IMR-90 (cell line): Measurements from ENCODE around the gene B3GALT4. TPM values are rescaled to one million over a fixed set of nuclear protein-coding genes. Genes with fewer than 3 reads are reported as not detected.

ENCODE experiments used
- ATAC-seq: fragments of 200-7000 bp; cut with Tn5 transposase; 2 replicates; pipeline ENCODE4 v1.9.1; 2020; ENCODE audit warnings: low read depth, mild to moderate bottlenecking, moderate library complexity
- BruUV-seq: library from RNA; stranded (reverse); fragments of 400-500 nt; replicated peaks from 2 replicates; lab custom pipeline; 2021; lab: Mats Ljungman, UMichigan
- CTCF ChIA-PET: fragments of 300-600 bp; formaldehyde crosslinking; extraction: SDS; loops from one replicate; lab custom pipeline; 2021; ENCODE audit warnings: antibody characterized with exemption; lab: Yijun Ruan, JAX
- POLR2A ChIA-PET: fragments of 300-600 bp; sonication (Branson Sonifier 250); formaldehyde crosslinking; loops from one replicate; lab custom pipeline; 2022; ENCODE audit warnings: antibody characterized with exemption; ENCODE audit not compliant: unreplicated experiment; lab: Charles Lee
- DNase-seq: peaks from one replicate; pipeline ENCODE4 v3.0.0; 2013
- H2AFZ ChIP-seq: replicated peaks from 2 replicates; pipeline ENCODE3; 2013; ENCODE audit warnings: low read length, mild to moderate bottlenecking; ENCODE audit not compliant: poor library complexity
- H2AK5ac ChIP-seq: 2 replicates; pipeline ENCODE4 v1.6.1; 2013; ENCODE audit warnings: low read depth, low read length, inconsistent platforms
- H2AK9ac ChIP-seq: replicated peaks from 2 replicates; pipeline ENCODE3; 2013; ENCODE audit warnings: mild to moderate bottlenecking, low read depth, low read length, moderate library complexity; ENCODE audit not compliant: poor library complexity
- H2BK120ac ChIP-seq: 2 replicates; pipeline ENCODE4 v1.6.1; 2013; ENCODE audit warnings: low read depth, low read length, inconsistent platforms
- H2BK15ac ChIP-seq: 3 replicates; pipeline ENCODE4 v1.6.1; 2013; ENCODE audit warnings: low read depth, low read length, inconsistent platforms
- H2BK20ac ChIP-seq: 2 replicates; pipeline ENCODE4 v1.6.1; 2013; ENCODE audit warnings: low read depth, mild to moderate bottlenecking, inconsistent platforms, low read length, moderate library complexity
- H2BK5ac ChIP-seq: 2 replicates; pipeline ENCODE4 v1.6.1; 2013; ENCODE audit warnings: mild to moderate bottlenecking, low read depth, low read length, inconsistent platforms; ENCODE audit not compliant: poor library complexity, severe bottlenecking
- H3K14ac ChIP-seq: replicated peaks from 2 replicates; pipeline ENCODE4 v1.6.1; 2013; ENCODE audit warnings: low read depth, low read length, inconsistent platforms
- H3K18ac ChIP-seq: 2 replicates; pipeline ENCODE4 v1.6.1; 2013; ENCODE audit warnings: low read depth, low read length, control low read depth
- H3K23ac ChIP-seq: 2 replicates; pipeline ENCODE4 v1.6.1; 2013; ENCODE audit warnings: low read depth, low read length, inconsistent platforms
- H3K27ac ChIP-seq: 2 replicates; pipeline ENCODE4 v1.5.1; 2013; ENCODE audit warnings: mild to moderate bottlenecking, control low read depth, low read length; ENCODE audit not compliant: insufficient read depth
- H3K27me3 ChIP-seq: 2 replicates; pipeline ENCODE4 v1.6.1; 2013; ENCODE audit warnings: low read length; ENCODE audit not compliant: control insufficient read depth, insufficient read depth
- H3K36me3 ChIP-seq: 2 replicates; pipeline ENCODE4 v1.6.1; 2013; ENCODE audit warnings: low read length, mixed read lengths; ENCODE audit not compliant: control insufficient read depth, insufficient read depth
- H3K4ac ChIP-seq: 2 replicates; pipeline ENCODE4 v1.6.1; 2013; ENCODE audit warnings: low read depth, low read length, inconsistent platforms
- H3K4me1 ChIP-seq: 2 replicates; pipeline ENCODE4 v1.6.1; 2013; ENCODE audit warnings: low read length, mixed read lengths; ENCODE audit not compliant: control insufficient read depth, insufficient read depth
- H3K4me2 ChIP-seq: 2 replicates; pipeline ENCODE4 v1.6.1; 2013; ENCODE audit warnings: low read depth, mild to moderate bottlenecking, control low read depth, low read length, moderate library complexity
- H3K4me3 ChIP-seq: 2 replicates; pipeline ENCODE4 v1.5.1; 2013; ENCODE audit warnings: low read depth, mild to moderate bottlenecking, control low read depth, low read length, moderate library complexity; ENCODE audit not compliant: insufficient read depth
- H3K56ac ChIP-seq: 2 replicates; pipeline ENCODE4 v1.6.1; 2013; ENCODE audit warnings: low read length, inconsistent platforms; ENCODE audit not compliant: insufficient read depth; ENCODE audit errors: extremely low read depth
- H3K79me1 ChIP-seq, 2 experiments: 2 replicates each; pipeline ENCODE4 v1.6.1; 2013; ENCODE audit warnings: low read length in 2 of 2, inconsistent platforms in 1 of 2, low read depth in 1 of 2
- H3K9ac ChIP-seq: 2 replicates; pipeline ENCODE4 v1.6.1; 2013; ENCODE audit warnings: low read depth, low read length, control low read depth
- H3K9me1 ChIP-seq: 2 replicates; pipeline ENCODE4 v1.6.1; 2013; ENCODE audit warnings: low read length, inconsistent platforms; ENCODE audit not compliant: insufficient read depth
- H3K9me3 ChIP-seq: 2 replicates; pipeline ENCODE4 v1.6.1; 2013; ENCODE audit warnings: low read length; ENCODE audit not compliant: control insufficient read depth, insufficient read depth
- H4K20me1 ChIP-seq: 2 replicates; pipeline ENCODE4 v1.6.1; 2013; ENCODE audit warnings: low read length, inconsistent platforms; ENCODE audit not compliant: insufficient read depth
- H4K5ac ChIP-seq: 2 replicates; pipeline ENCODE4 v1.6.1; 2013; ENCODE audit warnings: mild to moderate bottlenecking, low read depth, low read length, control low read depth
- H4K8ac ChIP-seq, 2 experiments: 2 replicates each; pipeline ENCODE4 v1.6.1; 2013; ENCODE audit warnings: low read depth in 2 of 2, low read length in 2 of 2, control low read depth in 1 of 2, inconsistent platforms in 1 of 2
- H4K91ac ChIP-seq: 2 replicates; pipeline ENCODE4 v1.6.1; 2013; ENCODE audit warnings: low read depth, low read length, inconsistent platforms; ENCODE audit not compliant: insufficient read depth
- FOS ChIP-seq: fragments of 150-350 bp; IDR thresholded peaks from 2 replicates; pipeline ENCODE4 v1.6.1; 2016; ENCODE audit warnings: low read depth, low read length
- WGBS, 2 experiments: methylation state at CpG; one replicate each; pipeline versions ENCODE4 v1.1.5 to v1.1.7; 2013; ENCODE audit warnings: missing lambda C conversion rate in 2 of 2; ENCODE audit not compliant: insufficient read length in 1 of 2; ENCODE audit errors: extremely low coverage in 2 of 2; 5-methylcytosine and 5-hydroxymethylcytosine counted together
- dilution Hi-C: fragments of 300-500 bp; cut with HindIII; formaldehyde crosslinking; loops from one replicate; pipeline ENCODE4 v1.14.3; 2018; ENCODE audit warnings: low sequenced_read_pairs; ENCODE audit not compliant: unreplicated experiment
- in situ Hi-C: fragments of 300-500 bp; cut with MboI; formaldehyde crosslinking; loops from 3 replicates; pipeline ENCODE4 v1.14.3; 2019; ENCODE audit warnings: low sequenced_read_pairs, inconsistent platforms, mixed read lengths
- intact Hi-C: fragments of 100-400 bp; cut with micrococcal nuclease; formaldehyde crosslinking; loops from 2 replicates; pipeline ENCODE4 v1.10.0; 2022
- polyA plus RNA-seq, 3 experiments: library from polyadenylated mRNA; depleted of rRNA; stranded (reverse); fragments of >200 nt; gene quantifications; 2 replicates each; pipeline ENCODE4 v1.2.3, GENCODE V29; 2012; ENCODE audit warnings: low replicate concordance in 1 of 3
- total RNA-seq: library from RNA; depleted of rRNA; stranded (reverse); fragments of >200 nt; gene quantifications from 2 replicates; pipeline ENCODE4 v1.2.3, GENCODE V29; 2012
- TF ChIP-seq, protein P1 (sequence below): fragments of 150-350 bp; IDR thresholded peaks from 2 replicates; pipeline ENCODE4 v1.6.1; 2016; ENCODE audit warnings: low read depth, mild to moderate bottlenecking, low read length, moderate library complexity, borderline replicate concordance

The B3GALT4 gene
- total and polyA plus RNA-seq, 2 of the 4 experiments (the other 2 are of a cell fraction) = 0.70 to 0.72 TPM

DNA sequence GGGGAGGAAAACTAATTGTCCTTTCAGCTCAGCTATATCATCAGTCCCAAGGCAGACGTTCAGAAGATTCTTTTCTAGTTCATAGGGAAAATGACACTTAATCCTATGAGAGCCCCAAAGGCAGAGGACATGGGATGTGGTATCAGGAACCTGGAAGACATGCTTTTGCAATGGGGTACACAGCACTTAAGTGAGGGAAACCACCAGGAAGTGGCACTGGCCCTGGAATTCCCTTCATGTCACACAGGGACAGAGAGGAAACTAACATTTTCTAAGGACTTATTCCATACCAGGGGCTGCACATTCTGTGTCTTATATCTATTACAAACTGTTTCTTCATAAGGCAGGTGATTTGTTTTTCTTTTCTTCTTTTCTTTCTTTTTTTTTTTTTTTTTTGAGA lies 33.4 kb upstream of the B3GALT4 start:
- Histone ChIP-seq H2AFZ (no peak overlapping the region), H2BK120ac (no peak overlapping the region), H3K79me1 (peaks cover 0 to 2% of the 10 kb centered on the region in 2 experiments; a peak in 1 of 4 replicates), H3K27ac (no peak overlapping the region), H2BK5ac (no peak overlapping the region), H3K36me3 (no peaks in the 10 kb centered on the region), H3K4me2 (no peak overlapping the region), H2BK20ac (no peak overlapping the region), H3K23ac (no peak overlapping the region), H3K56ac (no peak overlapping the region), H4K91ac (no peak overlapping the region), H3K9me3 (no peaks in the 10 kb centered on the region), H4K5ac (no peak overlapping the region), H2BK15ac (no peak overlapping the region), H3K27me3 (peaks cover 22% of the 10 kb centered on the region), H3K9me1 (no peaks in the 10 kb centered on the region), H3K14ac (no peak overlapping the region), H4K8ac (no peak overlapping the region), H3K4me3 (no peak overlapping the region), H3K4ac (no peak overlapping the region), H3K4me1 (peaks cover under 1% of the 10 kb centered on the region; the same call in 1 of the 2 replicates), H2AK9ac (no peak overlapping the region), H3K9ac (no peak overlapping the region), H3K18ac (no peak overlapping the region), H4K20me1 (no peaks in the 10 kb centered on the region), H2AK5ac (no peak overlapping the region)
- ChIA-PET POLR2A (interaction anchor here (0.6 kb wide), 1 partner anchor 230 kb away, joined by 3 read pairs; no protein-coding TSS in a partner anchor), CTCF (interaction anchor here (0.6 kb wide), 1 partner anchor 86 kb away, joined by 3 read pairs; no protein-coding TSS in a partner anchor)
- ATAC-seq (no peak), DNase-seq (no peak)
- intact Hi-C loops (no loop called here), dilution Hi-C loops (no loop called here), in situ Hi-C loops (loop anchor here (10.0 kb wide), 1 partner anchor 119 kb away; no protein-coding TSS in a partner anchor)
- WGBS, 2 experiments = no CpG with 5 or more reads among the region's 1 CpG
- TF ChIP-seq, protein P1, sequence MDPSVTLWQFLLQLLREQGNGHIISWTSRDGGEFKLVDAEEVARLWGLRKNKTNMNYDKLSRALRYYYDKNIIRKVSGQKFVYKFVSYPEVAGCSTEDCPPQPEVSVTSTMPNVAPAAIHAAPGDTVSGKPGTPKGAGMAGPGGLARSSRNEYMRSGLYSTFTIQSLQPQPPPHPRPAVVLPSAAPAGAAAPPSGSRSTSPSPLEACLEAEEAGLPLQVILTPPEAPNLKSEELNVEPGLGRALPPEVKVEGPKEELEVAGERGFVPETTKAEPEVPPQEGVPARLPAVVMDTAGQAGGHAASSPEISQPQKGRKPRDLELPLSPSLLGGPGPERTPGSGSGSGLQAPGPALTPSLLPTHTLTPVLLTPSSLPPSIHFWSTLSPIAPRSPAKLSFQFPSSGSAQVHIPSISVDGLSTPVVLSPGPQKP = no peak
- TF ChIP-seq FOS = no peak
- no TSS peak for BruUV-seq
